ENCODE results near the gene SMIM14.
"Not testable (repeated sequence)": the region's sequence is repeated elsewhere in the genome, so short reads cannot be mapped to it uniquely, and the experiment has no call there.

SMIM14 gene

DNA sequence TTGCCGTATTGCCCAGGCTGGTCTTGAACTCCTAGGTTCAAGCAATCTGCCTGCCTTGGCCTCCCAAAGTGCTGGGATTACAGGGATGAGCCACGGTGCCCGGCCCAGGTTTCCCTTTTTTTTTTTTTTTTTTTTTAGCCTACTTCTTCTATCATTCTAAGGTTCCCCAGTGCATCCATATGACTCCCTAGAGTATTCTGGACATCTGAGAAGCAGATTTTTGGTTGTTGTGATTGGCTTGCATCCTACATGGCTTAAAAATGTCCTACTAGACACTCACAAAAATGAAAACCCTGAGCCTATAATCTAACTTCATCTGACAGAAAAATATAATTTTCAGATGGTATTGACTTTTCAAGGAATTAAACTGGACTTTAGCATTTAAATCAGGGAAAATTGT, 41.7 kb downstream of the SMIM14 start:
- no peak for DNase-seq (ENCODE audit: low spot score)

DNA sequence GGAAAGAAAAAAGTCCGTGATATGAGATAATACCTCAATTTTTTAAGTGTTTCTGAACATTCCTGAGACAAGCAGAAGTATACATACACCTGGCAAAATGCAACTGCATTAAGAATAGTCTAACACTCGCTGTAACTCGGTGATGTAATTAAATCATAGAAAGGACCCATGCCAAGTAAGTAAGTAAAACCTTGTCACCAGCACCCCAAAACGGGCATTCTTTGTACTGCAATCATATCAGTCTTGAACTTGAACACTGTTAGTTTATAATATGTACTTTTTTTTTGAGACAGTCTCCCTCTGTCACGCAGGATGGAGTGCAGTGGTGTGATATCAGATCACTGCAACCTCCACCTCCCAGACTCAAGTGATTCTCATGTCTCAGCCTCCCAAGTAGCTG, 47.4 kb downstream of the SMIM14 start:
- DNase-seq (ENCODE audit: low spot score): no peak

DNA sequence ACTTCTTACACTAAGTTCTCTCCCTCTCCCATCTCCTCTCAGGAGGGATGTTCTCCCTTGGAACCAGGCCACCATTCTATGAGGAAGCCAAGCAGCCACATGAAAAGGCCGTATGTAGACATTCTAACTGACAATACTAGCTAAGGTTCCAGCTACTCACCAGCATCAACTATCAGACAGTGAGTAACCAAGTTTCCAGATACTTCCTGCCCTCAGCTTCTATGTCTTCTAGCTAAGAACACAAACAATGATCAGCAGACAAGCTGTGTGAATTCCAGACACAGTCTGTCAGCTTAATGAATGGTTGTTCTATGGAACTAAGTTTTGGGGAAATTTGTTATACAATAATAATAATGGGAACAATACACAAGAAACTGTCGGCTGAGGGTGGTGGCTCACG, 50.8 kb downstream of the SMIM14 start:
- no peak for DNase-seq (ENCODE audit: low spot score)

DNA sequence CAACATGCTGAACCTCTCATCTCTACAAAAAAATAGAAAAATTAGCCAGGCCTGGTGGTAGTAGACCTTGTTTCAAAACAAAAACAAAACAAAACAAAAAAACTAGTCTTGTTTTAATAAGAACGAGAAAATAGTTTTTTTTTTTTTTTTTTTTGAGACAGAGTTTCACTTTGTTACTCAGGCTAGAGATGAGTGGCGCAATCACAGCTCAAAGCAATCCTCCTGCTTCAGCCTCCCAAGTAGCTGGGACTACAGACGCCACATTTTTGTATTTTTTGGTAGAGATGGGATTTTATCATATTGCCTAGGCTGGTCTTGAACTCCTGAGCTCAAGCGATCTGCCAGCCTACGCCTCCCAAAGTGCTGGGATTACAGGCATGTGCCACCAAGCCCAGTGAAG, 63.7 kb downstream of the SMIM14 start:
- no peak for DNase-seq (ENCODE audit: low spot score)

DNA sequence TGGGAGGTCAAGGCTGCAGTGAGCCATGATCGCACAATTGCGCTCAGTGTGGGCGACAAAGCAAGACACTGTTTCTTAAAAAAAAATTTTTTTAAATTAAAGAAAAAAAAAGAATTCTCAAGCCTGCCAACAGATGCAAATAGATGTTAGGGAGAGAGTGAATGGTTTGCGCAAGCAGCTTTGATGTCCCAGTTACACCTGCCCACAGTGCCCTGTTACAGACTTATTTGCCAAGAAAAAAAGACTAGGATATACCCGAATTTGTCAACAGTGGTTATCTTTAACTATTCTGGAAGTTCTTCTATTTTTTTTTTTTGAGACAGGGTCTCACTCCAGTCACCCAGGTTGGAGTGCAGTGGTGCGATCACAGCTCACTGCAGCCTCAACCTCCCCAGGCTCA, 67.2 kb downstream of the SMIM14 start:
- DNase-seq (ENCODE audit: low spot score): no peak

DNA sequence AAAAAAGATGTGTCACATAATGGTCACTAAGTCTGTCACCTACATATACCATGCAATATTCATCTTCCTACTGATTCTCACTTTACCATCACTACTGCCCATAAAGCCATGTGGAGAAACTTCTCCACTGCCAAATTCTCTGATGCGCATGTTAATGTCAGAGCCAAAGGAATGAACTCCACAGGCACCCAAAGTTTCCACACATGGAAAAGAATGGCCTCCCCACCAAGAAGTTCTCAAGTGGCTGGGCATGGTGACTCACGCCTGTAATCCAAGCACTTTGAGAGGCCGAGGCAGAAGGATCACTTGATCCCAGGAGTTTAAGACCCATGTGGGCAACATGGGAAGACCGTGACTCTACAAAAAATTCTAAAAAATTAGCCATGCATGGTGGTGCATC, 67.6 kb downstream of the SMIM14 start:
- no peak for DNase-seq (ENCODE audit: low spot score)

DNA sequence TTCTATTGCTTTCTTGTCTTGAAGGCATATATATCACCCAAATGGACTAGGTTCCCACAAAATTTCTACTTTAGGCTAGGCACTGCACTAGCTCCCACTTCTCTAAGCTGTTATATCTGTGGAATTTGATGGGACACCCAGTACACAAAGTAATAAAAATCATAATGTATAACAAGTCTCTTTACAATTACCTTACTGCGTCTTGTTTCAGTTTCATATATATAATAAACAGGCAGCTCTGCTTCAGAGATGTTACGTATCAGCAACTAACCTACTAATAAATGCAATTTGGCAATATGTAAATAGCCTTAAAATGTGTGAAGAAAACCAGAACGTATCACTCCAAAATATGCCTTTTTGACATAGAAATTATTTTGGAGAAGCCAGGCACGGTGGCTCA, 69.5 kb downstream of the SMIM14 start:
- no peak for DNase-seq (ENCODE audit: low spot score)

DNA sequence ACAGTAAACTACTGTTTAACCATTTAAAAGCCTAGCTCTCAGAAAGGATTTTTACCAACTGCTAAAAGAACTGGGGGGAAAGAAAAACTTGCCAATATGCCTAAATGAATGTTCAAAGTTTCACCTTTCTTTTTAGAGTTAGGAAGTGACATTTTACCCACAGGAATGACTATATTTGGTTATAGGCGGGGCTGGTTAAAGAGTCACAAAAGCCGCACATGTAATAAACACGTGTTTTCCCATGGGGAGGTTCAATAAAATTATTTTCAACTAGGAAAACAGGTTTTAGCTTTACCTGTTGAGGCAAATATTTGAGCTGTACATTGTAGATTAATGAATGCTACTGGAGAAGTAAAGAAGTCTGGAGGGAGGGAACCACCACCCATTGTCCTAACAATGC, 69.9 kb downstream of the SMIM14 start:
- DNase-seq (ENCODE audit: low spot score): no peak

DNA sequence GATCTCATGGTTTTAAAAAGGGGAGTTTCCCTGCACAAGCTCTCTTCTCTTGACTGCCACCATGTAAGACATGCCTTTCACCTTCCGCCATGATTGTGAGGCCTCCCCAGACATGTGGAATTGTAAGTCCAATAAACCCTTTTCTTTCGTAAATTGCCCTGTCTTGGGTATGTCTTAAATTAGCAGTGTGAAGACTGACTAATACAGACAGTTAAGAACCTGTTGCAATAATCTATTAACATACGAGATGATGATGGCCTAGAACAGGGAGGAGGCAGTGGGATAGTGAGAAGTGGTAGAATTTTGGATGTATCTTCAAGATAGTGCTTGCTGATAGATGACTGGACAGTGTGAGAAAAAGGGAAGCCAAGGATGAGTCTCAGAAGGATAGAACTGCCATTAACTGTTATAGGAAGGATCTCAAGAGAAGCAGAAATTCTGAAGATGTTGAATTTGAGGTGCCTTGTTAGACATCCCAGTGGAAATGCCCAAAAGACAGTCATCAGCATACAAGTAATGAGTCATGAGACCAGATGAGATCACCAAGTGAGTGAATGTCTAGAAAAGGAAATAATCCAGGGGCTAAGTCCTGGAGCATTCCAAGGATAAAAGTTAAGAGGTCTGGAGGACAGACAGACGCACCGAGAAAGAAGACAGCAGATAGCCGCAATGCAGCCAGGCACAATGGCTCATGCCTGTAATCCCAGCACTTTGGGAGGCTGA, 72.6 kb downstream of the SMIM14 start:
- no peak for DNase-seq (ENCODE audit: low spot score)

DNA sequence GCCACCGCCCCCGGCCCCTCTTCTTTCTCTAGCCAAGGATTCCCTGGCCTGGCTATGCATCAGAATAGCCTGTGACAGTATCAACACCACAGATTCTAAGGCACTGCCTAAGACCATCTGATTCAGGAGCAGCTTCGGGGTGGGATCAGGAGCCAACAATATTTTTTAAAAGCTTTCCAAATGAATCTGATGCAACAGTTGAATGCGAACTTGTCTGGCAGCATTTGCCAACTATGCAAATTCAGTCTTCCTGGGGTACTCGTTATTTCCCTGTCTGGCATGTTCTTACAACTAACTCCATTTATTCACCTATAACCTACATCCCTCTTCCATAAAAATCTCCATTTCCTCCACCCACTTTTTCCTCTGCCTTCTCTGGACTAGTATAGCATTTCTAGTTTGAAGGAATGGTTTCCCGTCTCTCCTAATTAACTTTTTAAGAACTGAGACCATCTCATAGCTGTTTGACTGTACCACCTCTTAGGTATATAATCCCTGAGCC, 75.3 kb downstream of the SMIM14 start:
- DNase-seq (ENCODE audit: low spot score): no peak

DNA sequence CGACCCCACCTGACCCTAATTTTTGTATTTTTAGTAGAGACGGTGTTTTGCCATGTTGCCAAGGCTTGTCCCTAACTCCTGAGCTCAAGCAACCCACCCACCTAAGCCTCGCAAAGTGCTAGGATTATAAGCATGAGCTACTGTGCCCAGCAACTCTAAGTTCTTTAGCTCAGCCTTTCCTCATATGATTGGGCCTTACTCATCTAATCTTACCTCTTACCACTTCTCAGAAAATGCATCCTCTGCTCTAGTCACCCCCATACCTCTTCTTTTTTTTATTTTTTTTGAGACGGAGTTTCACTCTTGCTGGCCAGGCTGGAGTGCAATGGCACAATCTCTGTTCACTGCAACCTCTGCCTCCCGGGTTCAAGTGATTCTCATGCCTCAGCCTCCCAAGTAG, 75.9 kb downstream of the SMIM14 start:
- no peak for DNase-seq (ENCODE audit: low spot score)

DNA sequence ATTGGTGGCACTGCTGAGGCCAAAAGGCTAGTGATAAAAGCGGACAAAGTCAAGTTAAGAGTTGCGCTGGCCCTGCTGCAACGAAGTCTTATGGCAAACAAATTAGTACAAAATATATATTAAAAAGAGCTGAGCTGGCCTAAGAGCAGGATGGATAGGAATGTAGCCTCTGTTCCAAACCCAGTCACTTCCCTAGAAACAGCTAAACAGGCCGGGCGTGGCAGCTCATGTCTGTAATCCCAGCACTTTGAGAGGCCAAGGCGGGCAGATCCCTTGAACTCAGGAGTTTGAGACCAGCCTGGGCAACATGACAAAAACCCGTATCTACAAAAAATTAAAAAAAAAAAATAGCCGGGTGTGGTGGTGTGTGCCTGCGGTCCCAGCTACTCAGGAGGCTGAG, 79.0 kb downstream of the SMIM14 start:
- no peak for DNase-seq (ENCODE audit: low spot score)

DNA sequence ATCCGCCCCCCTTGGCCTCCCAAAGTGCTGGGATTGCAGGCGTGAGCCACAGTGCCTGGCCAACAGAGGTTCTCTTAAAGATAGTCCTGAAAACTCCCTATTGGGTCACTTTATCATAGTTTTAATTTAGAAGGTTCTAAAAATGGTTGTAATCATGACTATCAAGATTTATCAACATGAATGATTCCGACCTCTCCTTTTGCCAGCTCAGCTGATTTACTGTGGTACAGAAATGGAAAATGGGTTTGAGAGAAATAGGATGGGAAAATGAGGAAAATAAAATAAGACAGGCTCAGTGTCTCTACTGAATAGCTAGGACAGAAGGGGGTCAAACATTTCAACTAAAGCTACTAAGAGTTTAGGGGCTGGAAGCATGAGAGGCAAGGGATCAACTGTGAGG, 83.2 kb downstream of the SMIM14 start:
- no peak for DNase-seq (ENCODE audit: low spot score)

DNA sequence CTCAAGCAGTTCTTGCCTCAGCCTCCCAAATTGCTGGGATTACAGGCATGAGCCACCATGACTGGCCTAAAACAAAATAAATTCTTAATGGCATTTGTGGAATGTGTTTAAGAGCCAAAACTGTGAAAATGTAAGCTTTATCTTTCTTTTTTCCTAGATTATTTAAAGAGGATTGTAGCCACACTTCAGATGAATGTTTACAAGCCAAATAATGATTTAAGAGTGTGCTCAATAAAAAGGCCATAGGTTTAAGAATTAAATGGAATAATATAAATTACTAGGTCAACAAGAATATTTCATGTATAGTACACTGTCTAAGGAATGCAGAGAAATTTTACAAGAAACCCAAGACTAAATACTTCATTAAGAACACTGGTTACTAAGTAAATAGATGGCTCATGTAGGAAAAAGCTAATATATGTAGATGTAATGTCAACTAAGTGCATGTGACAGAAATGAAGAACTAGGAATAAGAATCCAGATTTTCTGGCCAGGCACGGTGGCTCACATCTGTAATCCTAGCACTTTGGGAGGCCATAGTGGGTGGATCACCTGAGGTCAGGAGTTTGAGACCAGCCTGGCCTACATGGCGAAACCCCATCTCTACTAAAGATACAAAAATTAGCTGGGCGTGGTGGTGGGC, 90.1 kb downstream of the SMIM14 start:
- DNase-seq (ENCODE audit: low spot score): no peak

DNA sequence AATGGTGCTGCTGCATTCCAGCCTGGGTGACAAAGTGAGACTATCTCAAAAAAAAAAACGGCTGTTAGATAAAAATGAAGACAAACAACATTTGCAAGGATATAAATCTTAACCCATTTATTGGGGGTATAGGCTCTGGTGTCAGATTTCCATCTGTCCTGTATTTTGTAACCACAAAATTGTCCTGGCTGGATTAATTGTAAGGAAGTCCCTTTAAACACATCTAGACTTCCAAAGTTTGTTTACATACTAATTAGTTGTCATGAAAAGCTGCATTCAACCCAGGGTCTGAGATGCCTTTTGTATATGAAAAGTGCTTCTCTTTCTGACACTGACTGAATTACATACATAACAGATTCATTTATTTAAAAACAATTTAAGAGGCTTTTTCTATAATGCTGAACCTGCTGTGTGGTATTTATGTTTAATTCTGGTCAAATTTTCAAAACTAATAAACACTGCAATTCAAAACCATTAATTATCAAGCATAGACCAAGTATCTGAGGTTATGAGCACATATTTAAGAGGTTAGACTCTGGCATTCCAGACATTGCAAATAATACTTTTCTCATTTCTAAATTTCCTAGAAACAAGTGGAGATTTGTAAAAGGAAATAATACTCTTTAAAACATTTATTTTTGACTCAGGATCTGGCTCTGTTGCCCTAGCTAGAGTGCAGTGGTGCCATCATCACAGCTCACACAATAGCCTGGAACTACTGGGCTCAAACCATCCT, 93.9 kb downstream of the SMIM14 start:
- no peak for DNase-seq (ENCODE audit: low spot score)

DNA sequence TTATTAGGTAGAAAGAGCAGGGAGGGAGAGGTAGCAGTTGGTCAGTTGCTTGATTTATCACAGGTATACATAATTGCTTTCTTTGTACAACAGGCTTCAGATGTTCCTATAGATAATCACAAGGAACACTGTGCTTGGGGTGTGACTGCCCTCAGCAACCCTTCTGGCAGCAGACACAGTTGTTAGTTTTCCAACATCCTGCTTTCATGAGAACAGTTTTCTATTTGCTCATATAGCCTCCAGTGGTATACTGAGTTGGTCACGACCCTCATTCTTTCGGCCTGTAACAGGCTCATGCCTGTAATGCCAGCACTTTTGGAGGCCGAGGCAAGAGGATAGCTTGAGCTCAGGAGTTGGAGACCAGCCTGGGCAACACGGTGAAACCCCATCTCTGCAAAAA, 94.6 kb downstream of the SMIM14 start:
- not testable (repeated sequence) for DNase-seq (ENCODE audit: low spot score)

DNA sequence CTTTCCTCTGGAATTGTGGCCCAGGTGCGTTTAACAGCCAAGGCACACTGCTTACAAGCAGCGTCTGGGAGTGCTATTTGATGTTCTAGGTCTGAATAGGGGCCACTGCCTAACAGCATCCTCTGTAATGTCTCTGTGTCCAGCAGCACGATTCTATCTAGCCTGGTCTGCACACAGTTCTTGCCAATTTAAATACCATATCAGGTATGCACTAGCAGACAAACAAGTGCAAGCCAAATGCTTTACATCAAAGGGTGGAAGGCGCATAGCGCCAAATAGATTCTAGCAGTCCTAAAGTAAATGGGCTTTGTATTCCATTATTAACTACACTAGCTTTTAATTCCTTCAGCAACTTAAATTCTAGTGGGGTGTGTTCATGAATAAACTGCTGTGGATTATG, 95.6 kb downstream of the SMIM14 start:
- DNase-seq (ENCODE audit: low spot score): no peak

DNA sequence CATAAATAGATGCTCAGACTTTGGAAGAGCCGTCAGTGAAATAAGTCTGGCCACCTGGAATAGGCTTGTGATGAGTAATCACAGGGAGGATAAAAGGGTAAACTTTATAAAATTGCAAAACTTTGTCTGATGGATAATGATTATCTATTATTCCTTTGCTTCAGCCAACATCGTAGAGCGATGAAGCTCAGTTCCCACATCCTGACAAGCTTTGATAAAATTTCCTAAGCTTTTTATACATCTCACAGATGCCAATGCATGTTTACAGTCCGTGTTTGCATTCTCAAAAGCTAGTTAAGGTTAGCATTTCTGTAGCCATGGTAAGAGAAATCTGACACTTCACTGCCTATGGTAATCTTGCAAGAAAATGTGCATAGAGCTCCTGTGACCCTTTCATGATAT, 96.1 kb downstream of the SMIM14 start:
- no peak for DNase-seq (ENCODE audit: low spot score)

DNA sequence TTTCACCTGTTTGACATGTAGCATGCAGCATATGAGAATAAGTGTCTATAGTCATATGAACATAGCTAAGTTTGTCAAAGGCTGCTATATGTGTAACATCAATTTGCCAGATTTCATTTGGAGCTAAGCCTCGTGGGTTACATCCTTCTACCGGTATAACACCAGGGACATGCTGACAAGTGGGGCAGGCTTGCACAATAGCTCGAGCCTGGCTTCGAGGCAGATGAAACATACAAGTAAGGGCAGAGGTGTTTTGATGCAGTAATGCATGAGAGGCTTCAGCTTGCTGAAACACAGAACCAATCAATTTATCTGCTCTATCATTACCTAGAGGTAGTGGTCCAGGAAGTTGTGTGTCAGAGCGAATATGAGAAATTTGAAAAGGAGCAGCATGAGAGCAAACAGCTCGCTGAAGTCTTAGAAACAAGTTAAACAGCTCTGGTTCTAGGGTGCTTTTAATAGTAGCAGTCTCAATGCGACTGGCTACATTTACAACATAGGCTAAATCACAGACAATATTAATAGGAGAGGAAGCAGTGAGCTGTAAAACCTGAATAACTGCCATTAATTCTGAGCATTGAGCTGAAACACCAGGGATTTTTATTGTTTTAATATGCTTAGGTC, 96.6 kb downstream of the SMIM14 start:
- no peak for DNase-seq (ENCODE audit: low spot score)

DNA sequence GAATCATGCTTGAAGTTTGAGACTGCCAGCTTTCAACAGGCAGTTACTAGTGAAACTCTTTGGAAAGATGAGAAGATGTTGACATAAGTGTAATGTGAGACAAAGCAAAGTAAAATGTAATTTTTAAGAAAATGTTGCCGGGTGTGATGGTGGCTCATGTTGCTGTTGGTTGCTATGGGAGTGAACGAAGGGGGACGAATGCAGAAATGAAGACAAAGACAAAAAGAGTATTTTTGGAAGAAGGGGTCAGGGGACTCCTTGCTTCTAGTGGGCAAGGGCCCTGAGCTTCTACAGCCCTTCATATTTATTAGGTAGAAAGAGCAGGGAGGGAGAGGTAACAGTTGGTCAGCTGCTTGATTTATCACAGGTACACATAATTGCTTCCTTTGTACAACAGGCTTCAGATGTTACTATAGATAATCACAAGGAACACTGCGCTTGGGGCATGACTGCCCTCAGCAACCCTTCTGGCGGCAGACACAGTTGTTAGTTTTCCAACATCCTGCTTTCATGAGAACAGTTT, 99.5 kb downstream of the SMIM14 start:
- DNase-seq (ENCODE audit: low spot score): no peak

DNA sequence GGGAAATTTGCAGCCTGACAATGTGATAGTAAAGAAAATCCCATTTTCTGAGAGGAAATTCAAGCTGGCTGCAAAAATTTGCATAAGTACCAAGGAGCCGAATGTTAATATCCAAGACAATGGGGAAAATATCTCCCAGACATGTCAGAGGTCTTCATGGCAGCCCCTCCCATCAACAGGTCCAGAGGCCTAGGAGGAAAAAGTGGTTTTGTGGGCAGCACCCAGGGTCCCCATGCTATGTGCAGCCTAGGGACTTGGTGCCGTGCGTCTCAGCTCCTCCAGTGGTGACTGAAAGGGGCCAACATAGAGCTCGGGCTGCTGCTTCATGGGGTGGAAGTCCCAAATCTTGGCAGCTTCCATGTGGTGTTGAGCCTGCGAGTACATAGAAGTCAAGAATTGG, 105.1 kb downstream of the SMIM14 start:
- no peak for DNase-seq (ENCODE audit: low spot score)

DNA sequence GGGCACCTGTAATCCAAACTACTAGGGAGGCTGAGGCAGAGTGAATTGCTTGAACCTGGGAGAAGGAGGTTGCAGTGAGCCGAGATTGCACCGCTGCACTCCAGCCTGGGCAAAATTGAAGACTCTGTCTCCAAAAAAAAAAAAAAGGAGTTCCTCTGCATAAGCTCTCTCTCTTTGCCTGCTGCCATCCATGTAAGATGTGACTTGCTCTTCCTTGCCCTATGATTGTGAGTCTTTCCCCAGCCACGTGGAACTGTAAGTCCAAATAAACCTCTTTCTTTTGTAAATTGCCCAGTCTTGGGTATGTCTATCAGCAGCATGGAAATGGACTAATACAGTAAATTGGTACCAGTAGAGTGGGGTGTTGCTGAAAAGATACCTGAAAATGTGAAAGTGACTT, 106.4 kb downstream of the SMIM14 start:
- DNase-seq (ENCODE audit: low spot score): not testable (repeated sequence)

DNA sequence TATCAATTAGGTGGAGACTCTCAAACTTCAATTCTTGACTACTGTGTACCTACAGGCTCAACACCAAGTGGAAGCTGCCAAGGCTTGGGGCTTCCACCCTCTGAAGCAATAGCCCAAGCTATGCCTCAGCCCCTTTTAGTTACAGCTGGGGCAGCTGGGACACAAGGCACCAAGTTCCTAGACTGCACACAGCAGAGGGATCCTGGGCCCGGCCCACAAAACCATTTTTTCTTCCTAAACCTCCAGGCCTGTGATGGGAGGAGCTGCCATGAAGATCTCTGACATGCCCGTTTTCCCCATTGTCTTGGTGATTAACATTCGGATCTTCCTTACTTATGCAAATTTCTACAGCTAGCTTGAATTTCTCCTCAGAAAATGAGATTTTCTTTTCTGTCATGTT, 108.0 kb downstream of the SMIM14 start:
- no peak for DNase-seq (ENCODE audit: low spot score)
